NB4 (cell line): ENCODE measurements around the gene ATP2B3.

ENCODE experiments used
- CTCF ChIP-seq: IDR thresholded peaks from one replicate; pipeline ENCODE4 v1.5.1; 2012; ENCODE audit warnings: low read depth, low read length
- MYC ChIP-seq: IDR thresholded peaks from 2 replicates; pipeline ENCODE4 v1.6.1; 2011; ENCODE audit warnings: low read depth, low read length
- POLR2A ChIP-seq: IDR thresholded peaks from 2 replicates; pipeline ENCODE4 v1.6.1; 2011; ENCODE audit warnings: mild to moderate bottlenecking; ENCODE audit not compliant: insufficient read length; ENCODE audit errors: extremely low read depth
- TF ChIP-seq, protein P1 (sequence below): IDR thresholded peaks from 2 replicates; pipeline ENCODE4 v1.6.1; 2011; ENCODE audit warnings: low read depth, low read length

DNA sequence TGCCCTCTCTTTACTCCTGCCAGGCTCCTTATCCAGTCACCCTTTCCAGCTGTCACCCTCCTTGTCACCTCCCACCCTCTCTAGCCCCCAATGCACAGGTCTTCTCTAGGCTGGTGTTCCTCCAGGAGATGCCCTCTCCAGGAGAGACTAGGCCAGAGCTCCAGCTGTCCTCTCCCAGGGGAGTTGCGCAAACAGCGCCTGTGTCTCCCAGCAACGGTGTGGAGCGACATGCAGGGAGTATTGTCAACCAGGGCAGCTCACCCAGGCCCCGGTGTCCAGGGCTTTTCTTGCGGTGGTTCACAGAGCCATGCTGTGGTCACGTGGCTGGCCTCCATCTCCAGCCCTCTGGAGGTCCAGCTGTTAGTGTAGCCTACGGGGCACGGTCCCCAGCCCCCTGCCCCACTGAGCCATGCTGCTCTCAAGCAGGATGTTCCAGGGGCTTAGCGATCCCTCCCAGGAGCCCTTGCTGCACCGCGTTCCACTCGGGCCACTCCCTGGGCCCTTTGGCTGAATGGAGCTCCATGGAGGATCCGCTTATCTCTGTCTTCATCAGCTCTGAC, 46.7 kb downstream of the ATP2B3 start:
- TF ChIP-seq CTCF (no peak), POLR2A (no peak), MYC (no peak)
- TF ChIP-seq, protein P1, sequence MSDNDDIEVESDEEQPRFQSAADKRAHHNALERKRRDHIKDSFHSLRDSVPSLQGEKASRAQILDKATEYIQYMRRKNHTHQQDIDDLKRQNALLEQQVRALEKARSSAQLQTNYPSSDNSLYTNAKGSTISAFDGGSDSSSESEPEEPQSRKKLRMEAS, result no peak
